ENCODE measurements around the gene PXDN. TPM values are rescaled to one million over a fixed set of nuclear protein-coding genes. Genes with fewer than 3 reads are reported as not detected.
"Not testable (repeated sequence)": the region's sequence is repeated elsewhere in the genome, so short reads cannot be mapped to it uniquely, and the experiment has no call there.

PXDN gene
- total and polyA plus RNA-seq, 2 of the 13 experiments (the other 11 are each of a cell fraction or from before 2014, with no cell fraction given), result not detected

DNA sequence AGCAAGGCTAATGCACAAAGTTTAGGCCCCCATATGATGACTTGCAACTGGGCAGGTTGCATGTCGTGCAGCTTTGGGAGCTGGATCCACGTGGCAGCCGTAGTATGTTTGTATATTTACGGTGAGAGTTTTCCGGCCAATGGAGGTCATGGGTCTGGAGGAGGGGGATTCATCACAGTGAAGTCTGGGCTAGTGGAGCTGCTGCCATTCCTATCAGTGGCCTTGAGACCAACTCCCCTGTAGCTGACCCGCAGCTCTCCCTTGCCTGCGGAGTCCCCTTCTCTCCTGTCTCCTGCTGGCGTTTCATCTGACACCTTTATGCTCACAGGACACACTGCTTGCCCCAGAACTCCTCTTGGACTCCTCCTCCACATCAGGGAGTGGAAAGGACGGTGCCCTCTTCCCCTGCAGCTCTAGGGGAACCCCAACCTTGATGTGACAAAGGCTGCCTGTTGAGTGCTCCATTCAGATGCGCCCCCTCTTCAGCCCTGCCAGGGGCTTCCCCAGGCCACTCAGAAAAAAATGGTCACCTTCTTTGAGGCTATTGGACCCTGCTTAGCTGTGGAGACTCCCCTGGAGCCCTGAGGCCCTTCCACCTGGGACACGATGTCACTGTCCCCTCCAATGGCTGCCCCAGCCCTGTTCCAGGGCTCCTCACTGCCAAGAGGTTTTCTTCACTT lies 121.7 kb downstream of the PXDN start (continued):
- TF ChIP-seq, protein P1, sequence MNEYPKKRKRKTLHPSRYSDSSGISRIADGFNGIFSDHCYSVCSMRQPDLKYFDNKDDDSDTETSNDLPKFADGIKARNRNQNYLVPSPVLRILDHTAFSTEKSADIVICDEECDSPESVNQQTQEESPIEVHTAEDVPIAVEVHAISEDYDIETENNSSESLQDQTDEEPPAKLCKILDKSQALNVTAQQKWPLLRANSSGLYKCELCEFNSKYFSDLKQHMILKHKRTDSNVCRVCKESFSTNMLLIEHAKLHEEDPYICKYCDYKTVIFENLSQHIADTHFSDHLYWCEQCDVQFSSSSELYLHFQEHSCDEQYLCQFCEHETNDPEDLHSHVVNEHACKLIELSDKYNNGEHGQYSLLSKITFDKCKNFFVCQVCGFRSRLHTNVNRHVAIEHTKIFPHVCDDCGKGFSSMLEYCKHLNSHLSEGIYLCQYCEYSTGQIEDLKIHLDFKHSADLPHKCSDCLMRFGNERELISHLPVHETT (CRISPR knock-in tag; conservative IDR thresholded peaks at IDR 0.05), result no peak
- TF ChIP-seq, protein P2, sequence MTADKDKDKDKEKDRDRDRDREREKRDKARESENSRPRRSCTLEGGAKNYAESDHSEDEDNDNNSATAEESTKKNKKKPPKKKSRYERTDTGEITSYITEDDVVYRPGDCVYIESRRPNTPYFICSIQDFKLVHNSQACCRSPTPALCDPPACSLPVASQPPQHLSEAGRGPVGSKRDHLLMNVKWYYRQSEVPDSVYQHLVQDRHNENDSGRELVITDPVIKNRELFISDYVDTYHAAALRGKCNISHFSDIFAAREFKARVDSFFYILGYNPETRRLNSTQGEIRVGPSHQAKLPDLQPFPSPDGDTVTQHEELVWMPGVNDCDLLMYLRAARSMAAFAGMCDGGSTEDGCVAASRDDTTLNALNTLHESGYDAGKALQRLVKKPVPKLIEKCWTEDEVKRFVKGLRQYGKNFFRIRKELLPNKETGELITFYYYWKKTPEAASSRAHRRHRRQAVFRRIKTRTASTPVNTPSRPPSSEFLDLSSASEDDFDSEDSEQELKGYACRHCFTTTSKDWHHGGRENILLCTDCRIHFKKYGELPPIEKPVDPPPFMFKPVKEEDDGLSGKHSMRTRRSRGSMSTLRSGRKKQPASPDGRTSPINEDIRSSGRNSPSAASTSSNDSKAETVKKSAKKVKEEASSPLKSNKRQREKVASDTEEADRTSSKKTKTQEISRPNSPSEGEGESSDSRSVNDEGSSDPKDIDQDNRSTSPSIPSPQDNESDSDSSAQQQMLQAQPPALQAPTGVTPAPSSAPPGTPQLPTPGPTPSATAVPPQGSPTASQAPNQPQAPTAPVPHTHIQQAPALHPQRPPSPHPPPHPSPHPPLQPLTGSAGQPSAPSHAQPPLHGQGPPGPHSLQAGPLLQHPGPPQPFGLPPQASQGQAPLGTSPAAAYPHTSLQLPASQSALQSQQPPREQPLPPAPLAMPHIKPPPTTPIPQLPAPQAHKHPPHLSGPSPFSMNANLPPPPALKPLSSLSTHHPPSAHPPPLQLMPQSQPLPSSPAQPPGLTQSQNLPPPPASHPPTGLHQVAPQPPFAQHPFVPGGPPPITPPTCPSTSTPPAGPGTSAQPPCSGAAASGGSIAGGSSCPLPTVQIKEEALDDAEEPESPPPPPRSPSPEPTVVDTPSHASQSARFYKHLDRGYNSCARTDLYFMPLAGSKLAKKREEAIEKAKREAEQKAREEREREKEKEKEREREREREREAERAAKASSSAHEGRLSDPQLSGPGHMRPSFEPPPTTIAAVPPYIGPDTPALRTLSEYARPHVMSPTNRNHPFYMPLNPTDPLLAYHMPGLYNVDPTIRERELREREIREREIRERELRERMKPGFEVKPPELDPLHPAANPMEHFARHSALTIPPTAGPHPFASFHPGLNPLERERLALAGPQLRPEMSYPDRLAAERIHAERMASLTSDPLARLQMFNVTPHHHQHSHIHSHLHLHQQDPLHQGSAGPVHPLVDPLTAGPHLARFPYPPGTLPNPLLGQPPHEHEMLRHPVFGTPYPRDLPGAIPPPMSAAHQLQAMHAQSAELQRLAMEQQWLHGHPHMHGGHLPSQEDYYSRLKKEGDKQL (CRISPR knock-in tag; IDR thresholded peaks at IDR 0.05; ENCODE audit: low read depth), result no peak
- TF ChIP-seq MTF1 (CRISPR knock-in tag; IDR thresholded peaks at IDR 0.05) (no peak), YEATS2 (CRISPR knock-in tag; IDR thresholded peaks at IDR 0.05; ENCODE audit: borderline replicate concordance) (no peak)

DNA sequence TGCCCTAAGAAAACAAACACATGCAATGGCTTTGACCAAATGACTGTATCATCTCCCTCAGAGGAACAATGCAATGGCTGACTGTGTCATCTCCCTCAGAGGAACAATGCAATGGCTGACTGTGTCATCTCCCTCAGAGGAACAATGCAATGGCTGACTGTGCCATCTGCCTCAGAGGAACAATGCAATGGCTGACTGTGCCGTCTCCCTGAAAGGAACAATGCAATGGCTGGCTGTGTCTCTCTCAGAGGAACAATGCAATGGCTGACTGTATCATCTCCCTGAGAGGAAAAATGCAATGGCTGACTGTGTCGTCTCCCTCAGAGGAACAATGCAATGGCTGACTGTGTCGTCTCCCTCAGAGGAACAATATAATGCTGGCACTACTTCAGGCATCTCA lies 122.3 kb downstream of the PXDN start:
- intact Hi-C loops (cut with micrococcal nuclease; ENCODE audit: unreplicated experiment); H3K9ac ChIP-seq (ENCODE audit: insufficient read depth, low read depth, low read length); in situ Hi-C loops (cut with HindIII; ENCODE audit: extremely low pct_ligation_motif_present, low pct_unique_long_range_greater_than_20kb); BruUV-seq (replicated peaks); H4K20me1 ChIP-seq (ENCODE audit: insufficient read depth, low read length); H3K4me1 ChIP-seq (ENCODE audit: insufficient read depth, low read length); H3K36me3 ChIP-seq (replicated peaks in 1 of 2; ENCODE audit: control insufficient read depth in 1 of 2, insufficient read depth in 2 of 2, low read length in 2 of 2); H3K27ac ChIP-seq (ENCODE audit: extremely low read length, insufficient read depth, low read length); ATAC-seq; FAIRE-seq; H2AFZ ChIP-seq (ENCODE audit: low read length); H3K79me2 ChIP-seq (ENCODE audit: insufficient read depth, low read length); CTCF ChIA-PET (ENCODE audit: low intra/inter-chr PET ratio, low total read pairs); DNase-seq (ENCODE audit: low spot score); H3K4me3 ChIP-seq (replicated peaks in 1 of 3; ENCODE audit: insufficient read depth in 1 of 3, low read depth in 2 of 3, low read length in 3 of 3); H3K9me3 ChIP-seq (ENCODE audit: low read length); POLR2A ChIA-PET; H3K4me2 ChIP-seq (ENCODE audit: low read depth, low read length): not testable (repeated sequence)
- 0% methylated on average over 2 of the region's 3 CpGs for WGBS (ENCODE audit: low lambda C conversion rate)
- H3K27me3 ChIP-seq (ENCODE audit: control insufficient read depth in 1 of 2, insufficient read depth in 2 of 2, low read length in 2 of 2), result peaks cover 10 to 31% of the 10 kb centered on the region in 2 experiments
